HG02981 (cell line): ENCODE data around the gene GCN1.

Source experiments
- ATAC-seq: cut with Tn5 transposase; IDR thresholded peaks from one replicate; pipeline ENCODE4 v1.9.1; 2021; ENCODE audit warnings: mild to moderate bottlenecking, moderate library complexity; ENCODE audit not compliant: unreplicated experiment

The GCN1 gene

DNA sequence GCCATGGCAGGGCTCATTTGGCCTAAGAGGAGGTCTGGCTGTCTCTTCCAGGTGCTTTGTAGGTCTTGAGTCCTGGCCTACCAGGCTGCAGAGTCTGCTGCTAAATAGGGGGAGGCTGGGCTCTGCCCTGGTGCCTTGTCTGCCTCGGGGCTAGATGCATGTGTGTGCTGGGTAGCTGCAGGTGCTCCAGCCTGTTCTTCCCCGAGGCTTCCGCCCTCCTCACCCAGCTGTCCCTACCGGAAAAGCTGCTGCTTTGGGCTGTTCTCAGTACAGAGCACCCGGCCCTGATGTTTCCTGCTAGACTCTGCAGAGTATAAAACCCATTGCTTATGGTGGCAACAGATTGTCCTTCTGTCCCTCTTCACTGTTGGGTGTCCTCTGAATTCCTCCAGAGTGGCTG lies 115.6 kb downstream of the GCN1 start:
- no peak for ATAC-seq

DNA sequence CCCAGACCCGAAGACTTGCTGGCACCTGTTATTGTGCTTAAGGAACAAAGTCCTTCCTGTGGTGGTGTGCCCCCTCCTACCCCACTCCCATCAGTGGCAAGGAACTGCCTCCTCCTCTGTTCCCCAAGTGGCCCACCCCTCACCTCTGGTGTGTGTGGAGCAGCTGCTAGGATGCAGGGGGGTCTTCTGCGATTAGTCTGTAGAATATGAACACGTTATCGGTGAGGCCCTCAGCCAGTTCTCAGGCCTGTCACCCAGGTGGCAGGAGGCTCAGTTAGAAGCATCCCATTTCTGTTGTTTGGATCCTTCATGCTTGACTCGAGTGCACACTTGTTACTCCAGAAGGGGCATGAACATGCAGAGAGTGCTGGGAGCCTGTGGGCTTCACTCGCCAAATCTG lies 117.3 kb downstream of the GCN1 start:
- no peak for ATAC-seq
